GM18507 (cell line): ENCODE measurements around the gene CD72.
A peak's percentile ranks its signal among the peaks of the same experiment; 100 is the strongest.
"Not testable (repeated sequence)": the region's sequence is repeated elsewhere in the genome, so short reads cannot be mapped to it uniquely, and the experiment has no call there.

Experiments
- DNase-seq: peaks from one replicate; pipeline ENCODE4 v3.0.0; 2011; ENCODE audit warnings: low read depth; ENCODE audit not compliant: insufficient read length; ENCODE audit errors: extremely low spot score
- FAIRE-seq: peaks from 2 replicates; lab custom pipeline; 2011; peaks lifted over from hg19 to GRCh38; lab: Jason Lieb, UNC

The CD72 gene

GRCh38 chr9:35603506-35603985 lies 14.7 kb downstream of the CD72 start:
- FAIRE-seq = no peak

GRCh38 chr9:35599763-35600604 lies 18.2 kb downstream of the CD72 start:
- DNase-seq (no peak), FAIRE-seq (peak; percentile 9)

More at GRCh38 chr9:35603506-35603985, 14.7 kb downstream of the CD72 start:
- no peak for DNase-seq

GRCh38 chr9:35598866-35599590 lies 19.2 kb downstream of the CD72 start:
- DNase-seq (no peak), FAIRE-seq (no peak)

- not testable (repeated sequence) for FAIRE-seq, DNase-seq
Observed at GRCh38 chr9:35596907-35597306, 21.3 kb downstream of the CD72 start.

GRCh38 chr9:35594471-35594870 lies 23.7 kb downstream of the CD72 start:
- DNase-seq (no peak), FAIRE-seq (no peak)

GRCh38 chr9:35593581-35593980 lies 24.6 kb downstream of the CD72 start:
- no peak for DNase-seq
- no peak for FAIRE-seq

- not testable (repeated sequence) for DNase-seq, FAIRE-seq
Observed at GRCh38 chr9:35588506-35588905, 29.7 kb downstream of the CD72 start.

- not testable (repeated sequence) for FAIRE-seq, DNase-seq
Observed at GRCh38 chr9:35584681-35585080, 33.5 kb downstream of the CD72 start.

- not testable (repeated sequence) for DNase-seq, FAIRE-seq
Observed at GRCh38 chr9:35583521-35583920, 34.7 kb downstream of the CD72 start.

GRCh38 chr9:35579659-35580227 lies 38.5 kb downstream of the CD72 start:
- not testable (repeated sequence) for FAIRE-seq

GRCh38 chr9:35579130-35579529 lies 39.1 kb downstream of the CD72 start:
- FAIRE-seq (peak; percentile 59), DNase-seq (no peak)

More at GRCh38 chr9:35579659-35580227, 38.5 kb downstream of the CD72 start:
- DNase-seq = not testable (repeated sequence)

GRCh38 chr9:35577486-35577885 lies 40.7 kb downstream of the CD72 start:
- DNase-seq = no peak
- FAIRE-seq = no peak

- DNase-seq = no peak
- FAIRE-seq = no peak
Observed at GRCh38 chr9:35575478-35575877, 42.7 kb downstream of the CD72 start.

- DNase-seq = no peak
- no peak for FAIRE-seq
Observed at GRCh38 chr9:35574578-35575122, 43.6 kb downstream of the CD72 start.

GRCh38 chr9:35570709-35571504 lies 47.3 kb downstream of the CD72 start:
- FAIRE-seq (peak; percentile 94), DNase-seq (no peak)

- DNase-seq (no peak), FAIRE-seq (peak; percentile 71)
Observed at GRCh38 chr9:35569206-35569605, 49.0 kb downstream of the CD72 start.

GRCh38 chr9:35568196-35568595 lies 50.0 kb downstream of the CD72 start:
- FAIRE-seq (no peak), DNase-seq (no peak)

- FAIRE-seq (no peak), DNase-seq (no peak)
Observed at GRCh38 chr9:35566417-35566816, 51.8 kb downstream of the CD72 start.

- DNase-seq (no peak), FAIRE-seq (no peak)
Observed at GRCh38 chr9:35564658-35565061, 53.6 kb downstream of the CD72 start.
